Astrocyte (in vitro differentiated cells and primary cell): ENCODE measurements around the gene IPO11. TPM values are rescaled to one million over a fixed set of nuclear protein-coding genes. Genes with fewer than 3 reads are reported as not detected.

ENCODE experiments used
- DNase-seq: peaks from one replicate; pipeline ENCODE4 v3.0.0-alpha.2; 2010; ENCODE audit warnings: low read depth
- FAIRE-seq: peaks from 2 replicates; lab custom pipeline; 2011; peaks lifted over from hg19 to GRCh38; lab: Jason Lieb, UNC
- H2AFZ ChIP-seq: 2 replicates; pipeline ENCODE4 v1.6.0; 2012; ENCODE audit warnings: low read depth, low read length, inconsistent platforms
- H3K27ac ChIP-seq: 2 replicates; pipeline ENCODE4 v1.5.1; 2011; ENCODE audit warnings: low read depth, low read length, inconsistent platforms
- H3K27me3 ChIP-seq: 2 replicates; pipeline ENCODE4 v1.6.0; 2011; ENCODE audit warnings: low read length, inconsistent platforms; ENCODE audit not compliant: insufficient read depth
- H3K36me3 ChIP-seq: 2 replicates; pipeline ENCODE4 v1.5.1; 2011; ENCODE audit warnings: low read length, inconsistent platforms; ENCODE audit not compliant: insufficient read depth
- H3K4me1 ChIP-seq: 2 replicates; pipeline ENCODE4 v1.5.1; 2011; ENCODE audit warnings: low read length, inconsistent platforms; ENCODE audit not compliant: insufficient read depth
- H3K4me2 ChIP-seq: 2 replicates; pipeline ENCODE4 v1.6.0; 2012; ENCODE audit warnings: low read length, inconsistent platforms
- H3K4me3 ChIP-seq: 2 replicates; pipeline ENCODE4 v1.5.1; 2011; ENCODE audit warnings: low read depth, mild to moderate bottlenecking, low read length, inconsistent platforms; ENCODE audit not compliant: insufficient read depth
- H3K79me2 ChIP-seq: 2 replicates; pipeline ENCODE4 v1.6.0; 2012; ENCODE audit warnings: mild to moderate bottlenecking, low read length, inconsistent platforms; ENCODE audit not compliant: insufficient read depth
- H3K9ac ChIP-seq: 2 replicates; pipeline ENCODE4 v1.6.0; 2012; ENCODE audit warnings: mild to moderate bottlenecking, low read length, inconsistent platforms
- H3K9me3 ChIP-seq: 2 replicates; pipeline ENCODE4 v1.5.1; 2012; ENCODE audit warnings: low read depth, mild to moderate bottlenecking, low read length, inconsistent platforms; ENCODE audit not compliant: insufficient read depth
- H4K20me1 ChIP-seq: 2 replicates; pipeline ENCODE4 v1.6.0; 2012; ENCODE audit warnings: low read length, inconsistent platforms; ENCODE audit not compliant: insufficient read depth
- H3K27ac Mint-ChIP-seq: one replicate; pipeline ENCODE4 v1.8.0; 2021; ENCODE audit warnings: mild to moderate bottlenecking, mixed read lengths; ENCODE audit not compliant: unreplicated experiment
- H3K27me3 Mint-ChIP-seq: one replicate; pipeline ENCODE4 v1.8.0; 2021; ENCODE audit warnings: low read depth, mixed read lengths; ENCODE audit not compliant: unreplicated experiment
- H3K36me3 Mint-ChIP-seq: one replicate; pipeline ENCODE4 v1.8.0; 2021; ENCODE audit warnings: low read depth, mixed read lengths; ENCODE audit not compliant: unreplicated experiment
- H3K4me1 Mint-ChIP-seq: one replicate; pipeline ENCODE4 v1.8.0; 2021; ENCODE audit warnings: low read depth, mixed read lengths; ENCODE audit not compliant: unreplicated experiment
- H3K4me3 Mint-ChIP-seq: one replicate; pipeline ENCODE4 v1.8.0; 2021; ENCODE audit warnings: mild to moderate bottlenecking, moderate library complexity, mixed read lengths; ENCODE audit not compliant: unreplicated experiment
- H3K9me3 Mint-ChIP-seq: one replicate; pipeline ENCODE4 v1.8.0; 2021; ENCODE audit warnings: mild to moderate bottlenecking, mixed read lengths; ENCODE audit not compliant: unreplicated experiment
- CTCF ChIP-seq: IDR thresholded peaks from 2 replicates; pipeline ENCODE4 v1.5.1; 2011; ENCODE audit warnings: low read depth, mild to moderate bottlenecking, inconsistent platforms, low read length, moderate library complexity; ENCODE audit not compliant: insufficient read depth
- EZH2 ChIP-seq: IDR thresholded peaks from 2 replicates; pipeline ENCODE4 v1.6.1; 2012; ENCODE audit warnings: mild to moderate bottlenecking, low read length, inconsistent platforms; ENCODE audit not compliant: insufficient read depth
- total RNA-seq: library from RNA; stranded (reverse); gene quantifications from 2 replicates; pipeline ENCODE4 v1.2.1, GENCODE V29; 2021

IPO11 gene
- total RNA-seq, 1 donor from 2014 or later: 31.7 TPM

GRCh38 chr5:62374090-62374489, 38.5 kb upstream of the IPO11 start:
- Histone ChIP-seq H3K79me2 (no peaks in the 10 kb centered on the region), H2AFZ (no peak overlapping the region), H3K9ac (no peak overlapping the region), H3K27me3 (no peaks in the 10 kb centered on the region), H3K4me1 (no peaks in the 10 kb centered on the region), H3K27ac (no peak overlapping the region), H3K36me3 (peaks cover 28% of the 10 kb centered on the region), H4K20me1 (no peaks in the 10 kb centered on the region), H3K4me2 (no peak overlapping the region), H3K4me3 (no peak overlapping the region), H3K9me3 (no peaks in the 10 kb centered on the region)
- Mint-ChIP-seq H3K27me3 (no peaks in the 10 kb centered on the region), H3K4me3 (no peak overlapping the region), H3K27ac (no peak overlapping the region), H3K36me3 (peaks cover 17% of the 10 kb centered on the region), H3K9me3 (no peaks in the 10 kb centered on the region), H3K4me1 (peaks cover 2% of the 10 kb centered on the region)
- DNase-seq (no peak), FAIRE-seq (no peak)
- TF ChIP-seq CTCF (no peak), EZH2 (no peak)

- H3K4me3 ChIP-seq: no peak overlapping the region
- no peaks in the 10 kb centered on the region for H3K9me3 ChIP-seq
- no peak overlapping the region for H3K4me2 ChIP-seq
- no peak overlapping the region for H2AFZ ChIP-seq
- Mint-ChIP-seq H3K27me3 (no peaks in the 10 kb centered on the region), H3K4me3 (no peak overlapping the region), H3K36me3 (peaks cover 16% of the 10 kb centered on the region), H3K9me3 (no peaks in the 10 kb centered on the region), H3K27ac (no peak overlapping the region), H3K4me1 (peaks cover 2% of the 10 kb centered on the region)
- no peak for DNase-seq
- H3K36me3 ChIP-seq: peaks cover 32% of the 10 kb centered on the region
- no peaks in the 10 kb centered on the region for H4K20me1 ChIP-seq
- H3K4me1 ChIP-seq: no peaks in the 10 kb centered on the region
- no peaks in the 10 kb centered on the region for H3K27me3 ChIP-seq
- H3K27ac ChIP-seq: no peak overlapping the region
- FAIRE-seq: no peak
- H3K79me2 ChIP-seq: no peaks in the 10 kb centered on the region
- TF ChIP-seq EZH2 (no peak), CTCF (no peak)
- no peak overlapping the region for H3K9ac ChIP-seq
Observed at GRCh38 chr5:62375627-62376026, 36.9 kb upstream of the IPO11 start.

- no peaks in the 10 kb centered on the region for H3K79me2 ChIP-seq
- H3K27me3 ChIP-seq: no peaks in the 10 kb centered on the region
- H3K4me3 ChIP-seq: no peak overlapping the region
- H2AFZ ChIP-seq: no peak overlapping the region
- peaks cover 34% of the 10 kb centered on the region for H3K36me3 ChIP-seq
- no peaks in the 10 kb centered on the region for H3K9me3 ChIP-seq
- no peak for FAIRE-seq
- no peaks in the 10 kb centered on the region for H4K20me1 ChIP-seq
- H3K27ac ChIP-seq: no peak overlapping the region
- peaks cover 2% of the 10 kb centered on the region for H3K4me1 Mint-ChIP-seq
- no peaks in the 10 kb centered on the region for H3K9me3 Mint-ChIP-seq
- TF ChIP-seq CTCF (no peak), EZH2 (no peak)
- no peak overlapping the region for H3K4me2 ChIP-seq
- no peaks in the 10 kb centered on the region for H3K27me3 Mint-ChIP-seq
- DNase-seq: peak; percentile 19
- no peak overlapping the region for H3K4me3 Mint-ChIP-seq
- H3K36me3 Mint-ChIP-seq: peaks cover 18% of the 10 kb centered on the region
- H3K9ac ChIP-seq: no peak overlapping the region
- no peak overlapping the region for H3K27ac Mint-ChIP-seq
- H3K4me1 ChIP-seq: no peaks in the 10 kb centered on the region
Observed at GRCh38 chr5:62376064-62376463, 36.5 kb upstream of the IPO11 start.
